RPMI8226 (cell line): ENCODE measurements around the gene ZNF219.
A peak's percentile ranks its signal among the peaks of the same experiment; 100 is the strongest.

ENCODE experiments used
- DNase-seq: peaks from one replicate; pipeline ENCODE4 v3.0.0-alpha.2; 2015

The ZNF219 gene

DNA sequence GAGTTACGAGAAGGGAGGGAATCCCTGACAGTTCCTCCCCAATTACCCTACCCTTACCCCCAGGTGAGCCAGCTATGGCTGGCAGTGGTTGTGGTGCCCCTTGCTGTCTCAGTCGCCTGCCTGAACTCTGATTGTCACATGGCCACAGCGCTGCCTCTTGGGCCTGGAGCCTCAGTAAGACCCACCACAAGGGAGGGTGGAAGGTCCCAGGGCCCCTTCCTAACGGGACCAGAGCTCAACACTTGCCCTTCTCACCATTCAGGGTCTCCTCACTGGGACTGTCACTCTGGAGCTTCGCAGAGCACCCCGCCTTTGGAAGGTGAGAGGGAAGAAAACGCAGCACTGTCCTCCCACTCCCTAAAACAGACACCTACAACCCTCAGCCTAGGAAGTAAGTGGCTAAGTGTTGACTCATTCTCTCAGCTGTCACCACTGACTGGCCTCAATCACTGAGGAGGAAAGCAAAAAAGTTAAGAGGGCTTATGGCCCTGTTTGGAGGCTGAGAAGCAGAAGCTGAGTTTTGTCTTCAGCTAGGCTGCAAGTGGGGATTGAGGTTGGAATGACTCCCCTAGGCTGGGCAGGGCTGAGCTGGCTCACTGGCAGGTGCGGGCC is 3.5 kb upstream of the ZNF219 start:
- no peak for DNase-seq

DNA sequence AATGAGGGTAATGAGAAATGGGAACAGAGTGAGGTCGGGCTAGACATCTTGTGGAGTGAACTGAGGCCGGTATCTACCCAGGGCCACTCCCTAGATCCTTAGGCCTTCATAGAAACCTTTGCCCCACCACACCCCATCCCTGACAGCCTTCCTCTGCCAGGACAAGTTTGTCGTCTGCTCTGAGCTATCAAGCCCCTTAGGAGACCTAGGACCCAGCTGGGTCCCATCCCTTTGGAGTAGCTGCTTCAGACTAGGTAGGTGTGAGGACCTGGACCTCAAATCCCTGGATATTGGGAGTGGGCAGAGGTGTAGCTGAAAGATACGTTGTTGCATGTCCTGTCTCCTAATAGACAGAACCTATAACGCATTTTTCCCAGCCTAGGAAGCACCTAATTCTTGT is 2.5 kb upstream of the ZNF219 start, which contains the start of gene TMEM253:
TSS of gene TMEM253 (plus strand) at position 136 of the 400 bp plus-strand sequence. CDS start 278 bp downstream, outside the sequence.
- no peak for DNase-seq

DNA sequence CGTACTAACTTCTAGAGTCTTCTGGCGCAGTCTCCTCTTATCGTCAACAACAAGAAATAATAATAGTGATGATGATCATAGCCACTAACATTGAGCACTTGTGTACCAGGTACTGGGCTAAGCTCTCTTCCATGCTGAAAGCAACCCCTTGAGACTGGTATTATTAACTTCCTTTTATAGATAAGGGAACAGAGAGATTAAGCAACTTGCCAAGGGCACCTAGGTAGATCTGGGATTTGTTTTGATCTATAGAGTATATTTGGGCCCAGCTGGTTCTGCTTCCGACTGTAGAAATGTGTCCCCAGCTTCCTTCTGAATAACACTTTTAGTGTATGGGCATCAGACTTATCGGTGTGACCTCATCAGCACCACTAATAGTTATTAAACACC is 1.1 kb upstream of the ZNF219 start:
- no peak for DNase-seq

DNA sequence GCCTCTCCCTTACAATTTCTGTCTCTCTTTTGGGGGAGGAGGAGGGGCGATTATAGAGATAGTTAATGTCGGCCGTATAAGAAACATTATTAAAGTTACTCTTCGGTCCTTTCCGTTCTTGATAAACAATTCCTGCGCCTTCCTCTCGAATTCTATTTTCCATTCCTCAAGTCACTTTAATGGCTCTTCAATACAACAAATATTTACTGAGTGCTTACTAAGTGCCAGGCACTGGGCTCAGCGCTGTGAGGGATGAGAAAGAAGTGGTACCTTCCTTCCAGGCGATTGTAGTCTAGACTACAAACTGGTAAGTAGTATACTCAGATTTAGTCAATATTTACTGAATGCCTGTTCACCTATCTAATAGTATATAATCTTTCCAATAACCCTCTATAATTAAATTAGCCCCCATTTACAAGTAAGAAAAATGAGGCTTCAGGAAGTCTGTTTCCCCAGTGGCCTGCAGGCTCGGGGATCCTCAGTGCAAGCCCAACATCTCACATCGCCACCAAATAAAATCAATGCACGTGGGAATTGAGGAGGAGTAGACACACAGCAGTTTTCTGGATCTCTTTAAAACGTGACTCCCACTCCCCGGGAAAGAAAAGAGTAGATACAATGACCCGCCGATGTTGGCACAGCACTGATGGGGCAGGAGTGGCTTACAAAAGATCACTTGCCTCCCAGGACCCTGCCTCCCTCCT is 589 bp upstream of the ZNF219 start:
- DNase-seq = no peak

DNA sequence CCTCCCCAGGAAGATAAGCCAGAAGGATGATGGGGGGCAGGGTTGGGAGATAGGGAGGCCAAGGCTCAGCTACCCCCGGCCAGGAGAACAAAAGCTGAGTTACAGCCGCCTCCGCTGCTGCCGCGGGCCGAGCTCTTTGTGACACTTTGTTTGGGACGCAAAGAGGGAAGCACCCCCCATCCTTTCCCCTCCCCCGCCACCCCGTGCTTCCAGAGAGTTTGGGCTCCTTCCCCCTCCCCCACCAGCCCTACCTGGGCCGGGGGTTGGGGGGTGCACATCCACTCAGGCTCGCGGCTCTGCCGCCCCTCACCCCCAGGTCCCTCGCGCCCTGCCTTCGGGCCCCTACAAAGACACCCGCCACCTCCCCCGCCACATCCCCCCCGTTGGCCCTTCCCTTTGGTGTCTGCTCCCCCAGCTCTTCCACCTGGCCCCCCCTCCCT is 799 bp downstream of the ZNF219 start:
- no peak for DNase-seq

DNA sequence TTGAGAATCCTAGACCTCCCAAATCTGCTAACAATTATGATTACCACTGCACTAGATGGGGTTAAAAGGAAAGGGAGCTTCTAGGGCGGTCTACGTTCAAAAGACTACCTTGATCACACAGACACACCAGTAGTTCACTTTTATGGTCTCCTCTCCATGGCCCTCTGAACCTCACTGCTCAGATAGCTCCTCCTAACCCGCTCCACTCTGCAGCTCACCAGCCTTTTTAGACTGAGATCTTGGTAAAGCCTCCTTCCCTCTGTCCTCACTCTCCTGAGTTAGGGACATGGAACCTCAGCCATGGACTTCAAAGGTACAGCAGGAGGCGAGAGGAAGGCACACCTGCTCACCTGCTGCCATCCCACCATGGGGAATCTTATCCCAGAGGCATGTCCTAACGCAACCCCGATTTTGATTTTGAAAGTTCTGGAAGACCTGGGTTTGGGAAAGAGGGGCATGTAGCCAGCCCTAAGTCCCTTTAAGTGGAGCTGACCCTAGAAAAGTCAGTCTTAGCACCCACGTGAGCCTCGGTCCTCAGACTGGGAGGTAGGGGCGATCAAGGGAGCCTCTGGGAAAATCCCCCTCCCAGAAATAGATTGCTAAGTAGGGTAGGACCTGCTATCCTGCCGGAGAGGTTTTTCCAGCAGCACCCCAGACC is 1.3 kb downstream of the ZNF219 start:
- DNase-seq = no peak

DNA sequence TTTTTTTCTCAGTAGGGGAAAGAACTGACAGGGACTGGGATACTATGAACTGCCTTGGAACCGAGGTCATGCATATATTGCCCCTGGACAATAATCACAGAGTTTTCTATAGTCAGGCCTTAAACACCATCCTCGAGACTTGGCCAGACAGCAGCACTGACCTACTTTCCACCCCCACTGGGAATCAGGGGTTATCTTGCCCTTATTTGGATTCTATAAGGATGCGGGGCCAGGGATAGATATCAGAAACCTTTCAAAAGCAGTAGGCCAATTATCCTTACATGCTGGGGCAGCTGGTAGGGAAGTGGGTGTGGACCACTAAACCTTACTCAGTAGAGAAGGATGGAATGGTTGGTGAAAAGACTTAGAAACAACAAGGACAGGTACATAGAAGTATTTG is 2.0 kb downstream of the ZNF219 start:
- no peak for DNase-seq

DNA sequence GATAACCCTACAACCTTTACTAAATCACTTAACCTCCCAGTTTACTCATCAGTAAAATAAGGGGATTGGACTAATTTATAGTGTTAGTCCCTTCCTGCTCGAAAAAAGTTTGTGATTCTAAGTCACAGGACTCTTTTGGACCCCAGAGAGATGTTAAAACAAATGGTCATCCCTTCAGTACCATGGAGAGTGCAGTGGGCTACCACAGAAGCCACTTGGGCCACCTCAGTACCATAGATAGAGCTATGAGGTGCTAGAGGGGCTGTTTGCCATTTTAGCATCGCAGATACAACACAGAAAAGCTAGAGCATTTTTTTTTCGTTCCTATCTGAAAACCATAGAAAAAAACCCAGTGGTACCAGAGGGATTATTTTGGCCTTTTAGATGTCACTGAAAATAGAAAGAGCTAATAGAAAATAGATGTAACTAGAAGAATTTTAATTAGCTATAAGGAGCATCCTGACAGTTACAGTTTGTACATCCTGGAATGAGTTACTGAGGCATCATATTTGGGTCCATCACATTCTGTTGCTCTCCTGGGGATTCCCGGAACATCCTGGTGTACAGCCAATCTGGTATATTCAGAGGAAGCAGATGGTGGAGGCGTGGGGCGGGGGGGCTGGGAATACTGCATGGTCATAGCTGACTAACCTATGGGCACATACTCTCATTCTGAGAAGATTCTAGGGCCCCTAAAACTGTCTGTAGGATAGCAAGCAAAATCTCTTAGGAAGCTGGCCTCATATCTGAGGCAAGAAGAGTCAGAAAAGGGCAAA is 2.8 kb downstream of the ZNF219 start:
- DNase-seq = no peak

DNA sequence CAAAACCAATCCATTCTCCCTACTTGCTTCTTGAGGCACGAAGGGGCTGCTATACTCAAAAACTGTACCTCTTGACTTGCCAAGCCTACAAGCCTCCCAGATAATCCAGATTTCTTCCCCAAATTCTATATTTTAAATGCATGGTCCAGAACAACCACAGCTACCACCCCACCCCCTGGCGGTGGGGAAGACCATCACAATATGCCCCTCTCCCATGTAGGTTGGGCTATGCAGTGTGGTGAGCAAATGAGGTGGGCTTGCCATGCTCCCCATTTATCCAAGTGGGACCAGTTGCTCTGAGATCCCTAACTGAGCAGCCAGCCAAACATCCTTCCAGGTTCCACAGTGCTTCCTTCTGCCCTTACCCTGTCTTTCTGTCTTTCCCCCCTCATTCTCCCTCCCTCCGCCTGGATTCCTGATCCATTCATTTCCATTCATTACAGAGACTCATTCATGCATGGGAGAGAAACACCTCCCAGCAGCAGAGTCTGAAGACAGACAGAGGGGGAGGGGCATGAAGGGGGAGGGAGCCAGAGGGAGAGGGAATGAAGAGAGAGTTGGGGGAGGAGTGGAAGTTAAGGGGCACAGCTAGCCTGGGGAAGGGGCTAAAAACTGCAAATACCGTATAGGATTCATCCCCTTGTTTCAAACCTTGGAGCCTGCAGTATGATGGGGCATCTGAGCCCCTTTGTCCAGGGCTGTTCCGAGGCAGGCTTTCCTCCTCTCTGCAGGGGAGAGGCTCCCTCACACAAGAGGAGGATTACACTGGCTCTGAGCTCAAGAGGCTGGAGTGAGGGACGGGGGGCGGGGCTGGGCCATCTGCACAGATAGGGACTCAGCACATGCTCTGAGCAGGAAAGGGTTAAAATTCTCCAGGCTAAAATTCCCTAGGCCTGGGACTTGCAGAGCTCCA is 4.4 kb downstream of the ZNF219 start:
- no peak for DNase-seq

DNA sequence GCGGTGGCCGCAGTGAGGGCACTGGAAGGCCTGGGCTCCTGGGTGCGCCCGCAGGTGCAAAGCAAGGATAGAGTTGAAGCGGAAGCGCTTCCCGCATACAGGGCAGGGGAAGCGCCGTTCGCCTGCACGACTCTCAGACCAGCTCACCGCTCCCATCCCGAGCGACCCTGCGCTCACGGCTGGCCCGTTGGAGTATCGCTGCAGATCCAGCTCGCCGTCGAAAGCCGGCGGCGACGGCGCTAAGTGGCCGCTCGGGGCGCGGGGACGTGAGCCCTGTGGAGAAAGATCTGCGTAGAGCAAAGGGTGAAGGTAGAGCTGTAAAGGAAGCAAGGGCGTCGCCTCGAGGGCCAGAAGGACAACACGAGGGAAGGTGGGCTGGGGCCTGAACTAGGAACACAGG is 5.4 kb downstream of the ZNF219 start:
- no peak for DNase-seq

DNA sequence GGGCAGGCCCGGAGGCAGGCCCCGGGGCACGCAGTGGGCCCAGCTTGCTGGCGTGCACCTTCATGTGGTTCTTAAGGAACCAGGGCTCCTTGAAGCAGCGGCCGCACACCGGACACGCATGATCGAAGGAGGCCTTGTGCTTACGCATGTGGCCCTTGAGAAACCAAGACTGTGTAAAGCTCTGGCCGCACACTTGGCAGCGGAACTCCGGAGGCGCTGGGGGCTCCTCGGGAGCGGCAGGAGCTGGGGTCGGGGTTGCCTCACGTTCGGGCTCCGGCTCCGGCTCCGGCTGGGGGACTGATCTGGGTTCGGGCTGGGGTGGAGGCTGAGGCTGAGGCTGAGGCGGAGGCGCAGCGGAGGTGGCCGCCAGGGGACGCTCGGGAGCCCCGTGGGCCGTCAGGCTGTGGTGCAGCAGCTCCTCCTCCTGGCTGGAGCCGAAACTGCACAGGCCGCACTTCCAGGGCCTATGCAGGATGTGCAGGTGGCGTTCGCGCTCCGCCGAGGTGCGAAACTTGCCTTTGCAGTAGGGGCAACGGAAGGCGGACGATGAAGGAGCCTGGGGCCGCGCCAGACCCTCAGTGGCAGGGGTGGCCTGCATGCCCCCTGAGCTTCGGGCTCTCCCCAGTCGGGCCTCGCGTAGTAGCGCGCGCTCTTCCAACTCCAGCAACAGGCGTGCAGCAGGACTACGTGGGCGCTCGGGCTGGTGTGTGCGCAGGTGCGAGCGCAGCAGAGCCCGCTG is 6.0 kb downstream of the ZNF219 start:
- peak; percentile 82 for DNase-seq

DNA sequence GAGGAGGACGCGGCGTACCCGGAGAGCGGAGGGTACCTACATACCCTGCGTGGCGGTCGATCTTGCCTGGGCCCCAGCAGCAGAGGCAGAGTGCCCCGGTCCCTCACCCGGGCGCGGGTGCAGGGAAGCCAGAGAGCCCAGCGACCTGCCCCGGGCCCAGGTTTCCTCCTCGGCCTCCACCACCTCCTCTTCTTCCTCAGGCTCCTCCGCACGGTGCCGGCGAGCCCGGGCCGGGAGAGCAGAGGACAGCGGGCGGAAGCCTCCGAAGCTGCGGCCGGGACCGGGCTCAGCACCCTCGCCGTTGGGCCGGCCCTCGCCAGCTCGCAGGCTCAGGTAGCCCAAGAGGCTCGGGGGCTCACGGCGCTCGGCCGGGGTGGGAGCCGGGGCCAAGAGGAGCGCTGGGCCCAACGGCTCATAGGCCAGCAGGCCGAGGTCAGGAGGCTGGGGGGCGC is 6.6 kb downstream of the ZNF219 start:
- no peak for DNase-seq

DNA sequence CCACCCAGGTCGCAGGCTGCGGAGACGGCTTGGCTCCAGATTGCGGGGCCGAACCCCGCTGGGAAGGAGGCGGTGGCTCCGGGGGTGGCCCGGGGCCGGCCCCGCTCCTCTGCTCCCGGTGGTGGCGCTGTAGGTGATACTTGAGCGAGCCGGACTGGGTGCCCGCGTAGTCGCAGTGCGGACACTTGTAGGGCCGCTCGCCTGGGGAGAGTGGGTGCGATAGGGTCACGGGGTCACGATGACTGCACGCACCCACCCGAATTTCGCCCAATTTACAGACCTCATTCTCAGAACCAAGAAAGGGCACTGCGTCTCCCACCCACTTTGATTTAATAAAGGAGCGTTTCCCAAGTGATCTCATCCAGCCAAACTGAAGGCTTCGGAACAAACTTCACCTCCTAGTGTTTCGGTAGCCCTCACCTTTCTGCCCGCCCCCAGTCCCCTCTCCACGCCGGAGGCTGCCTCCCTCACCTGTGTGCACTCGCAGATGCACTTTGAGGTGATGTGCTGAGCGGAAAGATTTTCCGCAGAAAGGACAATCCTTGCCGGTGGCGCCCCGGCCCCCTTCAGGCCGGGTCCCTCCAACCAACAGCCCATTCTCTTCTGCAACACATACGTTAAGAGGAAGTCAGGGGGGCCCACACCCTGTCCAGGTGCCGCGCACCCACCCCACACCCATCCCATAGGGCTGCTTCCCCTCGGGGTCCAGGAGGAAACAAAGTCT is 7.4 kb downstream of the ZNF219 start:
- no peak for DNase-seq

DNA sequence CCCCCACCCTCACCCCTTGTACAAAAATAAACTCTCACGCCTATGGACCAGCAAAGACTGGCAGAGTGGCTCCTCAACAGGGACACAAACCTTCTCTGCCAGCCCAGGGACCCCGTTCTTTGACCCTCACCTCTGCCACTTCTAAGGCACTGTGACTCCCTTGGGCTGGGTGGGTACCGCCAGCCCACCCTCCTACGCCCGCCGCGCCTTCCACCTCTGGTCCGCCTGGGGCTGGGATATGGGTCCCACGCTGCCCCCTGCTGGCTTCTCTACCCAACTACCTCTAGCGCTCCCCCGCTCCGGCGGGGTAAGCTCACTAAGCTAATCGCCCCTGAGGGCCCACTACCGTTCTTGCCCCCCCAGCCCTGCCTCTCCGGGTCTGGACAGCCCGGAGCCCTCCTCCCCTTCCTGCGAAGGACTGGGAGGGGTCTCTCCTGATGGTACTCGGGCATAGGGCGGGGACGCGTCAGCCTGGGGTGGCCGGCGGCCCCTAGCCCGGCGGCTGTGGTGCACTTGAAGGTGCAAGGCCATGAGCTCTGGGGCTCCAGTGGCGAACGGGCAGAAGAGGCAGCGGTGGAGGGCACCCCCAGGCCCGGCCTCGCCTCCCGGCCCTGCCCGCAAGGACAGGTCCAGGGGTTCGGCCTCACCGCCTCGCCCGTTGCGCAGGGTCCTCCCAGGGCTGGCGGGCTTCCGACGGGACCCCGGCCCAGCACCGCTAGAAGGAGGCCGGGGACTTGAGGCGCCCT is 8.1 kb downstream of the ZNF219 start:
- no peak for DNase-seq

DNA sequence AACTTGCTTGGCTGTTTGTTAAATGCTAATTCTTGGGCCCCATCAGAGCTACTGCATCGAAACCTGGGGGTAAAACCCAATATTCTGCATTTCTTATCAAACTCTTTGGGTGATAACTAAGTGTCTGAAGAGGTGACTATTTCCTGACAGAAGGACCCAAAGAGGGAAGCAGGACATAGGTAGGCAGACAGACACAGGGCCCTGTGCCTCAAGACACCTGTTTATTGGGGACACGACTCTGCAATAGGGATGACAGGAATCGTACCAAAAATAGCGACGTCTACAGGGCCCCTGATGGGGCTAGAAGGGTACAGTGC is 8.6 kb downstream of the ZNF219 start:
- DNase-seq = no peak

DNA sequence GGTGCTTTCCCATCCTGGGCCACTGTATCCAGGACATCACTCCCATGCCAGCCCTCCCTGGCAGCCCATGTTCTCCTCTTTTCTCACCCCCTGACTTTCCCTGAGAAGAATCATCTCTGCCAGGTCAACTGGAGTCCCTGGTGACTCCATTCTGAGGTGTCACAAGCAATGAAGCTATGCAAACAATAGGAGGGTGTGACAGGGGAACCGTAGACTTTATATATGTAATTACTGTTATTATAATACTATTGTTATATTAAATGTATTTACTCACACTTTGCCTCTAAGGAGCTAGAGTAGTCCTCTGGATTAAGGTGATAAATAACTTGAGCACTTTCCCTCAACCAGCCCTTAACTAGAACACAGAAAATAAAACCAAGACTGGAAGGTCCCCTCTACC is 9.2 kb downstream of the ZNF219 start:
- no peak for DNase-seq

DNA sequence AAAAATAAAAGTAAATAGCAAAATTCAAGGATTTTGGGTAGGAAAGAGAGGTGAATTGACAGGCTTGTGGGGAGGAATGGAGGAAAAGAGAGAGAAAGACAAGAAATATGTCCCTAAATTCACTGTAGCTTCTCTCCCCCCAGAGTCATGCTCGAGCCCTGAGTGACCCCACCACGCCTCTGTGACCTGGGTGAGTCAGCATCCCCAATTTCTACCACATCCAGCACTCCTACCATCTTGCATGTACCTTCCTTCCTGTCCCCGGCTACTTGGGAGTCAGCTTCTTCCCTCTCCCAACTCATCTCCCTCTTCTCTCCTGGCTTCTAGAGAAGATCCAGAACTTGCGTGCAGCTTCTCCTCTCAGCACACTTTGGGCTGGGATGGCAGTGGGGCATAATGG is 9.8 kb downstream of the ZNF219 start:
- DNase-seq = no peak

DNA sequence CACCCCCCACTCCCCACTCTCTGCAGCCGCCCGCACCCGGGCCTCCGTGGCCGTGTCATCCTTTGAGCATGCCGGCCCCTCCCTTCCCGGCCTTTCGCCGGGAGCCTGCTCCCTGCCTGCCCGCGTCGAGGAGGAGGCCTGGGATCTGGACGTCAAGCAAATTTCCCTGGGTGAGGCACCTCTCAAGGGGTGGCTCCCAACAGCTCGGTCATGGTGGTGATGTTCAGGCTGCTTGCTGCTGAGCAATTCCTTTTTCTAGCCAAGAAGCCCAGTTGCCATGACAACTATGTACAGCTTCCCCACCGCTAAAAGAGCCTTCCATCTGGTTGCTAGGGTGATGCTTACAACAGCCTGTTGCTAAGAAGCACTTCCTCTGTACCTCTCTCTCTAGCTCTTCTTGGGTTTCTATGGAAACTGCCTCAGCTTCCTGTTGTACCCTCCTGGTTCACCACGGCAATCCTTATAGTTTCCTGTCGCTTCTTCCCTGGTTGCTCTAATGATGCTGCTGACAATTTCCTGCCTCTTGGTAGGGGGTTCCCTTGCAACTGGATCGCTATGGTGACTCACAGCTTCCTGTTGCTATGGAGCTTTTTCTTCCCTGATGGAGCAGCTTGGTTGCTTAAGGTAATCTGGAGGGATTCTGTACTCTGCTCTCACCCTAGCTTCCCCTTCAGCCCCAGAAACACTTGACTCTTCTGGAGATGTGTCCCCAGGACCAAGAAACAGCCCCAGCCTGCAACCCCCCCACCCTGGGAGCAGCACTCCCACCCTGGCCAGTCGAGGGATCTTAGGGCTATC is 11.0 kb downstream of the ZNF219 start:
- peak; percentile 51 for DNase-seq

DNA sequence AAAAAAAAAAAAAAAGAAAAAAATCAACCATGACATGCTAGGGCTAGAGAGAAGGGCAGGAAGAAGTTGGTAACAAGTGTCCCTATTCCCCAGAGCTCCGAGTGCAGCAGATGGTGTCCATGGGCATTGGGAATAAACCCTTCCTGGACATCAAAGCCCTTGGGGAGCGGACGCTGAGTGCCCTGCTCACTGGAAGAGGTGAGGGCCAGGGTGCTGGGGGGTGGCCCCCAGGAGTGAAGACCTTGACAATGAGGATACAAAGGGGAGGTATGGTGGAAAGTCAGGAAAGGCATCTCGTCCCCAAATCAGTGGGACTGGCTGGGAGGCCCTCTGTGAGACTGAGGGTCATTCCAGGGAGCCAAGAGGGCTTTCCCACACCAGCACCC is 11.6 kb downstream of the ZNF219 start:
- DNase-seq = no peak
